H9 (cell line): ENCODE measurements around the gene SLC25A27. TPM values are rescaled to one million over a fixed set of nuclear protein-coding genes. Genes with fewer than 3 reads are reported as not detected.

Experiments
- DNase-seq: peaks from one replicate; pipeline ENCODE4 v3.0.0-alpha.2; 2017
- H2AFZ ChIP-seq: one replicate; pipeline ENCODE4 v1.6.1; 2013; ENCODE audit warnings: mild to moderate bottlenecking, low read length, control low read depth, moderate library complexity
- H2AK5ac ChIP-seq: 2 replicates; pipeline ENCODE4 v1.6.1; 2013; ENCODE audit warnings: low read length, control low read depth, mixed read lengths; ENCODE audit not compliant: insufficient read length
- H2BK120ac ChIP-seq: one replicate; pipeline ENCODE4 v1.6.1; 2013; ENCODE audit warnings: low read depth, mild to moderate bottlenecking, low read length, control low read depth, inconsistent platforms; ENCODE audit not compliant: poor library complexity, severe bottlenecking
- H2BK12ac ChIP-seq: 2 replicates; pipeline ENCODE4 v1.6.1; 2013; ENCODE audit warnings: low read length, control low read depth, mixed read lengths, low read depth; ENCODE audit not compliant: insufficient read length
- H2BK15ac ChIP-seq: 2 replicates; pipeline ENCODE4 v1.6.1; 2013; ENCODE audit warnings: low read depth, low read length, control low read depth
- H2BK20ac ChIP-seq: one replicate; pipeline ENCODE4 v1.6.1; 2013; ENCODE audit warnings: low read depth, mild to moderate bottlenecking, low read length, control low read depth, inconsistent platforms; ENCODE audit not compliant: poor library complexity, severe bottlenecking
- H2BK5ac ChIP-seq: 2 replicates; pipeline ENCODE4 v1.6.1; 2013; ENCODE audit warnings: low read length, control low read depth, mixed read lengths; ENCODE audit not compliant: insufficient read length
- H3K14ac ChIP-seq: 2 replicates; pipeline ENCODE4 v1.6.1; 2013; ENCODE audit warnings: low read length, control low read depth; ENCODE audit not compliant: insufficient read depth
- H3K18ac ChIP-seq: 2 replicates; pipeline ENCODE4 v1.6.1; 2013; ENCODE audit warnings: low read depth, mild to moderate bottlenecking, mixed read lengths, low read length, control low read depth; ENCODE audit not compliant: insufficient read length
- H3K23ac ChIP-seq: 2 replicates; pipeline ENCODE4 v1.6.1; 2013; ENCODE audit warnings: low read length, control low read depth, mixed read lengths, low read depth; ENCODE audit not compliant: insufficient read length
- H3K23me2 ChIP-seq: 2 replicates; pipeline ENCODE4 v1.6.1; 2013; ENCODE audit warnings: low read depth, mild to moderate bottlenecking, mixed read lengths, low read length, control low read depth; ENCODE audit not compliant: insufficient read length, poor library complexity, severe bottlenecking
- H3K27ac ChIP-seq: 2 replicates; pipeline ENCODE4 v1.5.1; 2013; ENCODE audit warnings: low read length, control low read depth, mixed read lengths, low read depth; ENCODE audit not compliant: insufficient read length
- H3K27me3 ChIP-seq: 2 replicates; pipeline ENCODE4 v1.6.1; 2013; ENCODE audit warnings: low read length, control low read depth, inconsistent platforms; ENCODE audit not compliant: insufficient read depth
- H3K4ac ChIP-seq: 2 replicates; pipeline ENCODE4 v1.6.1; 2013; ENCODE audit warnings: low read depth, mild to moderate bottlenecking, control low read depth, inconsistent platforms, low read length, moderate library complexity
- H3K4me1 ChIP-seq: 2 replicates; pipeline ENCODE4 v1.6.1; 2013; ENCODE audit warnings: low read length, control low read depth, inconsistent platforms; ENCODE audit not compliant: insufficient read depth
- H3K4me2 ChIP-seq: 2 replicates; pipeline ENCODE4 v1.6.1; 2013; ENCODE audit warnings: low read length, control low read depth, mixed read lengths; ENCODE audit not compliant: insufficient read length, insufficient read depth
- H3K56ac ChIP-seq: 2 replicates; pipeline ENCODE4 v1.6.1; 2013; ENCODE audit warnings: low read depth, mild to moderate bottlenecking, mixed read lengths, low read length, control low read depth; ENCODE audit not compliant: insufficient read length
- H3K79me1 ChIP-seq: 2 replicates; pipeline ENCODE4 v1.6.1; 2013; ENCODE audit warnings: low read depth, mild to moderate bottlenecking, moderate library complexity, low read length, control low read depth, inconsistent platforms; ENCODE audit not compliant: insufficient read depth, poor library complexity, severe bottlenecking
- H3K79me2 ChIP-seq: 2 replicates; pipeline ENCODE4 v1.6.1; 2013; ENCODE audit warnings: low read length, control low read depth, inconsistent platforms; ENCODE audit not compliant: insufficient read depth
- H3K9ac ChIP-seq: 2 replicates; pipeline ENCODE4 v1.6.1; 2013; ENCODE audit warnings: low read length, control low read depth, mixed read lengths; ENCODE audit not compliant: insufficient read length; ENCODE audit errors: extremely low read depth
- H3K9me3 ChIP-seq: one replicate; pipeline ENCODE4 v1.6.1; 2013; ENCODE audit warnings: low read depth, low read length, inconsistent platforms; ENCODE audit not compliant: control insufficient read depth
- H3T11ph ChIP-seq: one replicate; pipeline ENCODE4 v1.6.1; 2013; ENCODE audit warnings: mild to moderate bottlenecking, low read length, control low read depth, inconsistent platforms
- H4K20me1 ChIP-seq: one replicate; pipeline ENCODE4 v1.6.1; 2013; ENCODE audit not compliant: control insufficient read depth, insufficient read length, insufficient read depth
- H4K5ac ChIP-seq: 2 replicates; pipeline ENCODE4 v1.6.1; 2013; ENCODE audit warnings: low read depth, mild to moderate bottlenecking, mixed read lengths, low read length, control low read depth; ENCODE audit not compliant: insufficient read length
- H4K8ac ChIP-seq: replicated peaks from 2 replicates; pipeline ENCODE4 v1.6.1; 2013; ENCODE audit warnings: low read length, control low read depth, mixed read lengths, low read depth; ENCODE audit not compliant: insufficient read length
- H4K91ac ChIP-seq: 2 replicates; pipeline ENCODE4 v1.6.1; 2013; ENCODE audit warnings: low read depth, mild to moderate bottlenecking, moderate library complexity, mixed read lengths, low read length, control low read depth; ENCODE audit not compliant: insufficient read length
- H3K27ac Mint-ChIP-seq, 3 experiments: 2 replicates in 2 of 3; 3 replicates in 1 of 3; pipeline ENCODE4 v1.8.0; 2020 to 2021; ENCODE audit warnings: mixed read lengths in 3 of 3, mild to moderate bottlenecking in 1 of 3, moderate library complexity in 1 of 3
- H3K27me3 Mint-ChIP-seq: 2 replicates; pipeline ENCODE4 v1.8.0; 2021; ENCODE audit warnings: low read depth, mild to moderate bottlenecking, moderate library complexity, mixed read lengths
- H3K36me3 Mint-ChIP-seq, 3 experiments: 2 replicates in 2 of 3; 3 replicates in 1 of 3; pipeline ENCODE4 v1.8.0; 2020 to 2021; ENCODE audit warnings: low read depth in 3 of 3, mixed read lengths in 3 of 3; ENCODE audit not compliant: insufficient read depth in 1 of 3
- H3K4me1 Mint-ChIP-seq, 2 experiments: 2 replicates each; pipeline ENCODE4 v1.8.0; 2020; ENCODE audit warnings: mixed read lengths in 2 of 2
- H3K4me3 Mint-ChIP-seq, 2 experiments: 2 replicates in 1 of 2; 3 replicates in 1 of 2; pipeline ENCODE4 v1.8.0; 2020 to 2021; ENCODE audit warnings: mild to moderate bottlenecking in 2 of 2, mixed read lengths in 2 of 2, moderate library complexity in 1 of 2
- H3K9me3 Mint-ChIP-seq, 2 experiments: 2 replicates in 1 of 2; 3 replicates in 1 of 2; pipeline ENCODE4 v1.8.0; 2020; ENCODE audit warnings: mild to moderate bottlenecking in 2 of 2, mixed read lengths in 2 of 2, moderate library complexity in 1 of 2
- WGBS: extraction: QIAGEN DNeasy Blood & Tissue Kit; methylation state at CpG from one replicate; pipeline ENCODE4 v1.1.7; 2013; ENCODE audit warnings: missing lambda C conversion rate, low lambda C conversion rate, mixed read lengths; ENCODE audit not compliant: insufficient read length; ENCODE audit errors: extremely low coverage; 5-methylcytosine and 5-hydroxymethylcytosine counted together
- total RNA-seq: library from RNA; stranded (reverse); gene quantifications from 2 replicates; pipeline ENCODE4 v1.2.1, GENCODE V29; 2021
- TF ChIP-seq, protein P1 (sequence below): fragments of 200-600 bp; sonication (generic); conservative IDR thresholded peaks from 3 replicates; pipeline ENCODE4 v1.8.0; 2021; ENCODE audit warnings: antibody characterized with exemption, mild to moderate bottlenecking

The SLC25A27 gene
- total RNA-seq, 1 experiment from 2014 or later = 5.1 TPM

- WGBS = no CpG with 5 or more reads among the region's 4 CpGs
- no peaks in the 10 kb centered on the region for H3K4me1 Mint-ChIP-seq
Observed at GRCh38 chr6:46684771-46685170, 32.0 kb downstream of the SLC25A27 start.

More at GRCh38 chr6:46684771-46685170, 32.0 kb downstream of the SLC25A27 start:
- Histone ChIP-seq H2AK5ac (no peak overlapping the region), H3K4me1 (no peaks in the 10 kb centered on the region), H3K56ac (no peak overlapping the region), H2AFZ (no peak overlapping the region), H3K79me2 (no peaks in the 10 kb centered on the region), H3K4me2 (no peak overlapping the region), H3K27me3 (no peaks in the 10 kb centered on the region), H2BK15ac (no peak overlapping the region), H3K23me2 (no peaks in the 10 kb centered on the region), H2BK20ac (no peak overlapping the region), H4K91ac (no peak overlapping the region), H2BK12ac (no peak overlapping the region), H2BK5ac (no peak overlapping the region), H3K79me1 (no peaks in the 10 kb centered on the region), H4K8ac (no peak overlapping the region), H3K18ac (no peak overlapping the region), H3K4ac (no peak overlapping the region), H3K14ac (no peak overlapping the region), H4K20me1 (no peaks in the 10 kb centered on the region), H3K23ac (no peak overlapping the region), H2BK120ac (no peak overlapping the region), H4K5ac (no peak overlapping the region), H3K27ac (no peak overlapping the region), H3T11ph (no peak overlapping the region), H3K9me3 (no peaks in the 10 kb centered on the region), H3K9ac (no peak overlapping the region)
- TF ChIP-seq, protein P1, sequence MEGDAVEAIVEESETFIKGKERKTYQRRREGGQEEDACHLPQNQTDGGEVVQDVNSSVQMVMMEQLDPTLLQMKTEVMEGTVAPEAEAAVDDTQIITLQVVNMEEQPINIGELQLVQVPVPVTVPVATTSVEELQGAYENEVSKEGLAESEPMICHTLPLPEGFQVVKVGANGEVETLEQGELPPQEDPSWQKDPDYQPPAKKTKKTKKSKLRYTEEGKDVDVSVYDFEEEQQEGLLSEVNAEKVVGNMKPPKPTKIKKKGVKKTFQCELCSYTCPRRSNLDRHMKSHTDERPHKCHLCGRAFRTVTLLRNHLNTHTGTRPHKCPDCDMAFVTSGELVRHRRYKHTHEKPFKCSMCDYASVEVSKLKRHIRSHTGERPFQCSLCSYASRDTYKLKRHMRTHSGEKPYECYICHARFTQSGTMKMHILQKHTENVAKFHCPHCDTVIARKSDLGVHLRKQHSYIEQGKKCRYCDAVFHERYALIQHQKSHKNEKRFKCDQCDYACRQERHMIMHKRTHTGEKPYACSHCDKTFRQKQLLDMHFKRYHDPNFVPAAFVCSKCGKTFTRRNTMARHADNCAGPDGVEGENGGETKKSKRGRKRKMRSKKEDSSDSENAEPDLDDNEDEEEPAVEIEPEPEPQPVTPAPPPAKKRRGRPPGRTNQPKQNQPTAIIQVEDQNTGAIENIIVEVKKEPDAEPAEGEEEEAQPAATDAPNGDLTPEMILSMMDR = no peak
- Mint-ChIP-seq H3K36me3 (no peaks in the 10 kb centered on the region), H3K27me3 (no peaks in the 10 kb centered on the region; the same call in 1 of the 2 replicates), H3K4me3 (no peak overlapping the region), H3K9me3 (no peaks in the 10 kb centered on the region), H3K27ac (no peak overlapping the region)
- DNase-seq = no peak
